Mesothelial cell of epicardium (in vitro differentiated cells): Measurements from ENCODE around the gene ORC4. TPM values are rescaled to one million over a fixed set of nuclear protein-coding genes. Genes with fewer than 3 reads are reported as not detected.

ENCODE experiments used
- DNase-seq, 2 experiments: peaks; one replicate each; pipeline ENCODE4 v3.0.0; 2021; ENCODE audit warnings: low spot score in 2 of 2; ENCODE audit not compliant: unreplicated experiment in 2 of 2
- H3K27ac Mint-ChIP-seq: 2 replicates; pipeline ENCODE4 v1.8.0; 2021; ENCODE audit warnings: mixed read lengths
- H3K27me3 Mint-ChIP-seq: 2 replicates; pipeline ENCODE4 v1.8.0; 2021; ENCODE audit warnings: low read depth, mixed read lengths
- H3K36me3 Mint-ChIP-seq: 2 replicates; pipeline ENCODE4 v1.8.0; 2021; ENCODE audit warnings: mixed read lengths
- H3K4me1 Mint-ChIP-seq: 2 replicates; pipeline ENCODE4 v1.8.0; 2021; ENCODE audit warnings: mixed read lengths
- H3K4me3 Mint-ChIP-seq: 2 replicates; pipeline ENCODE4 v1.8.0; 2021; ENCODE audit warnings: mild to moderate bottlenecking, moderate library complexity, mixed read lengths
- H3K9me3 Mint-ChIP-seq: 2 replicates; pipeline ENCODE4 v1.8.0; 2021; ENCODE audit warnings: mixed read lengths
- total RNA-seq: library from RNA; stranded (reverse); gene quantifications from 3 replicates; pipeline ENCODE4 v1.2.1, GENCODE V29; 2021
- TF ChIP-seq, protein P1 (sequence below): fragments of 200-600 bp; sonication (generic); IDR thresholded peaks from one replicate; pipeline ENCODE4 v1.5.0; 2021; ENCODE audit warnings: antibody characterized with exemption; ENCODE audit not compliant: unreplicated experiment

The ORC4 gene
- total RNA-seq, 1 donor from 2014 or later: 69.8 TPM

GRCh38 chr2:147927053-147927588 is 93.4 kb downstream of the ORC4 start:
- H3K4me1 Mint-ChIP-seq: peaks cover 10% of the 10 kb centered on the region
- H3K9me3 Mint-ChIP-seq: no peaks in the 10 kb centered on the region
- H3K4me3 Mint-ChIP-seq: no peak overlapping the region
- no peaks in the 10 kb centered on the region for H3K27me3 Mint-ChIP-seq
- H3K36me3 Mint-ChIP-seq: peaks cover 16% of the 10 kb centered on the region
- TF ChIP-seq, protein P1, sequence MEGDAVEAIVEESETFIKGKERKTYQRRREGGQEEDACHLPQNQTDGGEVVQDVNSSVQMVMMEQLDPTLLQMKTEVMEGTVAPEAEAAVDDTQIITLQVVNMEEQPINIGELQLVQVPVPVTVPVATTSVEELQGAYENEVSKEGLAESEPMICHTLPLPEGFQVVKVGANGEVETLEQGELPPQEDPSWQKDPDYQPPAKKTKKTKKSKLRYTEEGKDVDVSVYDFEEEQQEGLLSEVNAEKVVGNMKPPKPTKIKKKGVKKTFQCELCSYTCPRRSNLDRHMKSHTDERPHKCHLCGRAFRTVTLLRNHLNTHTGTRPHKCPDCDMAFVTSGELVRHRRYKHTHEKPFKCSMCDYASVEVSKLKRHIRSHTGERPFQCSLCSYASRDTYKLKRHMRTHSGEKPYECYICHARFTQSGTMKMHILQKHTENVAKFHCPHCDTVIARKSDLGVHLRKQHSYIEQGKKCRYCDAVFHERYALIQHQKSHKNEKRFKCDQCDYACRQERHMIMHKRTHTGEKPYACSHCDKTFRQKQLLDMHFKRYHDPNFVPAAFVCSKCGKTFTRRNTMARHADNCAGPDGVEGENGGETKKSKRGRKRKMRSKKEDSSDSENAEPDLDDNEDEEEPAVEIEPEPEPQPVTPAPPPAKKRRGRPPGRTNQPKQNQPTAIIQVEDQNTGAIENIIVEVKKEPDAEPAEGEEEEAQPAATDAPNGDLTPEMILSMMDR: no peak
- DNase-seq: no peak
- H3K27ac Mint-ChIP-seq: no peak overlapping the region

- no peak for DNase-seq
These were observed 94.7 kb downstream of the ORC4 start for GRCh38 chr2:147925886-147926285.

DNA sequence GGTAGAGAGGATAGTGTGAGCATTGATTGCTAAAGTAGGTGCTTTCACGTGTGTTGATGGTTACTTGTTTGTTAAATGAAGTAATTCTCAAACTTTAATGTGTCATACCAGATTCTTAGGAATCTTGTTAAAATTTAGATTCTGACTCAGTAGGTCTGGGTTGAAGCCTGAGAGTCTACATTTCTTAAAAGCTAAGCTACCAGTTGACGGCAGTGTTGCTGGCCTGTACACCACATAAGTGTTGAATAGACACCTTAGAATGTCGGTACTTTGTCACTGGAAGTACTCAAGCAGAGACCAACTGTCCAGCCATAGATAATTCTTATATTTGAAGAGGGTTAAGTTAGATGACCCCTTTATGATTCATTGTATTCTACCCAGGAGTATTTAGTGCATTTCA is 95.9 kb downstream of the ORC4 start:
- H3K4me3 Mint-ChIP-seq: no peak overlapping the region
- no peak overlapping the region for H3K27ac Mint-ChIP-seq
- H3K27me3 Mint-ChIP-seq: no peaks in the 10 kb centered on the region
- DNase-seq: no peak
- H3K36me3 Mint-ChIP-seq: peaks cover 19% of the 10 kb centered on the region
- TF ChIP-seq, protein P1: no peak
- peaks cover 10% of the 10 kb centered on the region for H3K4me1 Mint-ChIP-seq
- H3K9me3 Mint-ChIP-seq: no peaks in the 10 kb centered on the region

More at GRCh38 chr2:147925886-147926285, 94.7 kb downstream of the ORC4 start:
- no peak overlapping the region for H3K4me3 Mint-ChIP-seq
- H3K27me3 Mint-ChIP-seq: no peaks in the 10 kb centered on the region
- peak overlapping the region; percentile 48 for H3K27ac Mint-ChIP-seq
- TF ChIP-seq, protein P1: no peak
- no peaks in the 10 kb centered on the region for H3K9me3 Mint-ChIP-seq
- peaks cover 10% of the 10 kb centered on the region for H3K4me1 Mint-ChIP-seq
- H3K36me3 Mint-ChIP-seq: peaks cover 16% of the 10 kb centered on the region

DNA sequence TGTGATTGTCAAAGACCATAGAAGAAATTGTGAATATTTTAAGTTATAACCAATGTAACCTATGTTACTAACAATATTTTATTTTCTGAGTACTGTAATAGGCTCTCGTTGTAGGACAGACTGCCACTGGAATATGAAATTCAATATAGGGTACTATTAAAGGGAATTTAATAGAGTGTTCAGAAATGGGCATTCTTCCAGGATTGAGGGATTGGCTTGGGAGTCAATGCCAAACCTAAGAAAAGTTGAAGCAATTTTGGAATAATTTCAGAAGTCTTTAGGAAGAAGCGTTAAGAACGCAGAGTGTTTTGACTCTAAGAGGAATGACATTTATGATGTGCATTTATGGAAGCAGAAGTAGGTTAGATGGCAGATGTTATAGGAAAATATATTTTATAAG is 96.7 kb downstream of the ORC4 start:
- H3K4me1 Mint-ChIP-seq: peaks cover 10% of the 10 kb centered on the region
- H3K36me3 Mint-ChIP-seq: peaks cover 26% of the 10 kb centered on the region
- no peak for DNase-seq
- no peak overlapping the region for H3K27ac Mint-ChIP-seq
- no peaks in the 10 kb centered on the region for H3K27me3 Mint-ChIP-seq
- no peaks in the 10 kb centered on the region for H3K9me3 Mint-ChIP-seq
- no peak overlapping the region for H3K4me3 Mint-ChIP-seq
- TF ChIP-seq, protein P1: no peak

- TF ChIP-seq, protein P1: no peak
- Mint-ChIP-seq H3K4me1 (peaks cover 24% of the 10 kb centered on the region), H3K9me3 (no peaks in the 10 kb centered on the region), H3K36me3 (peaks cover 22% of the 10 kb centered on the region), H3K27ac (no peak overlapping the region), H3K27me3 (no peaks in the 10 kb centered on the region), H3K4me3 (no peak overlapping the region)
- DNase-seq: no peak
These were observed 103.4 kb downstream of the ORC4 start for GRCh38 chr2:147917161-147917560.

- DNase-seq: no peak
- no peaks in the 10 kb centered on the region for H3K27me3 Mint-ChIP-seq
- no peaks in the 10 kb centered on the region for H3K9me3 Mint-ChIP-seq
- no peak overlapping the region for H3K27ac Mint-ChIP-seq
- no peak overlapping the region for H3K4me3 Mint-ChIP-seq
- TF ChIP-seq, protein P1: no peak
- H3K36me3 Mint-ChIP-seq: peaks cover 22% of the 10 kb centered on the region
- peaks cover 24% of the 10 kb centered on the region for H3K4me1 Mint-ChIP-seq
These were observed 103.8 kb downstream of the ORC4 start for GRCh38 chr2:147916723-147917122.
